NB4 (cell line): ENCODE results near the gene LMBR1.

Experiments
- TF ChIP-seq, protein P1 (sequence below): IDR thresholded peaks from 2 replicates; pipeline ENCODE4 v1.6.1; 2011; ENCODE audit warnings: low read depth, low read length
- TF ChIP-seq, protein P2 (sequence below): IDR thresholded peaks from one replicate; pipeline ENCODE4 v1.5.1; 2012; ENCODE audit warnings: low read depth, low read length

DNA sequence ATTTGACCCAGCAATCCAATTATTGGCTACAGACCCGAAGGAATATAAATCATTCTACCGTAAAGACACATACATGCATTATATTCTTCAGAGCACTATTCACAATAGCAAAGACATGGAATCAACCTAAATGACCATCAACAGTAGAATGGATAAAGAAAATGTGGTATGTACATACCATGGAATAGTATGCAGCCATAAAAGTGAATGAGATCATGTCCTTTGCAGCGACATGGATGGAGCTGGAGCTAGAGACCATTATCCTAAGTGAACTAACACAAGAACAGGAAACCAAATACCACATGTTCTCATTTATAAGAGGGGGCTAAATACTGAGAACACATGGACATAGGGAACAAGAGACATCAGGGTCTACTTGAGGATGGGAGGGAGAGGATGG, 44.0 kb downstream of the LMBR1 start:
- TF ChIP-seq, protein P1, sequence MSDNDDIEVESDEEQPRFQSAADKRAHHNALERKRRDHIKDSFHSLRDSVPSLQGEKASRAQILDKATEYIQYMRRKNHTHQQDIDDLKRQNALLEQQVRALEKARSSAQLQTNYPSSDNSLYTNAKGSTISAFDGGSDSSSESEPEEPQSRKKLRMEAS, result no peak
- TF ChIP-seq, protein P2, sequence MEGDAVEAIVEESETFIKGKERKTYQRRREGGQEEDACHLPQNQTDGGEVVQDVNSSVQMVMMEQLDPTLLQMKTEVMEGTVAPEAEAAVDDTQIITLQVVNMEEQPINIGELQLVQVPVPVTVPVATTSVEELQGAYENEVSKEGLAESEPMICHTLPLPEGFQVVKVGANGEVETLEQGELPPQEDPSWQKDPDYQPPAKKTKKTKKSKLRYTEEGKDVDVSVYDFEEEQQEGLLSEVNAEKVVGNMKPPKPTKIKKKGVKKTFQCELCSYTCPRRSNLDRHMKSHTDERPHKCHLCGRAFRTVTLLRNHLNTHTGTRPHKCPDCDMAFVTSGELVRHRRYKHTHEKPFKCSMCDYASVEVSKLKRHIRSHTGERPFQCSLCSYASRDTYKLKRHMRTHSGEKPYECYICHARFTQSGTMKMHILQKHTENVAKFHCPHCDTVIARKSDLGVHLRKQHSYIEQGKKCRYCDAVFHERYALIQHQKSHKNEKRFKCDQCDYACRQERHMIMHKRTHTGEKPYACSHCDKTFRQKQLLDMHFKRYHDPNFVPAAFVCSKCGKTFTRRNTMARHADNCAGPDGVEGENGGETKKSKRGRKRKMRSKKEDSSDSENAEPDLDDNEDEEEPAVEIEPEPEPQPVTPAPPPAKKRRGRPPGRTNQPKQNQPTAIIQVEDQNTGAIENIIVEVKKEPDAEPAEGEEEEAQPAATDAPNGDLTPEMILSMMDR, result no peak
